Renal pelvis (tissue), 4 donors: ENCODE data around the gene PLCH1. TPM values are rescaled to one million over a fixed set of nuclear protein-coding genes. Genes with fewer than 3 reads are reported as not detected.
A peak's percentile ranks its signal among the peaks of the same experiment; 100 is the strongest.

ENCODE experiments used
- DNase-seq: peaks from one replicate; pipeline ENCODE4 v3.0.0-alpha.2; 2013
- polyA plus RNA-seq, 3 donors: library from polyadenylated mRNA; unstranded; fragments of 120-200 nt; gene quantifications; one replicate each; pipeline ENCODE4 v1.2.1, GENCODE V29; 2013; ENCODE audit not compliant: insufficient read length in 3 of 3

The PLCH1 gene
- polyA plus RNA-seq, 3 donors = 10.7 to 12.8 (median 12.0) TPM

DNA sequence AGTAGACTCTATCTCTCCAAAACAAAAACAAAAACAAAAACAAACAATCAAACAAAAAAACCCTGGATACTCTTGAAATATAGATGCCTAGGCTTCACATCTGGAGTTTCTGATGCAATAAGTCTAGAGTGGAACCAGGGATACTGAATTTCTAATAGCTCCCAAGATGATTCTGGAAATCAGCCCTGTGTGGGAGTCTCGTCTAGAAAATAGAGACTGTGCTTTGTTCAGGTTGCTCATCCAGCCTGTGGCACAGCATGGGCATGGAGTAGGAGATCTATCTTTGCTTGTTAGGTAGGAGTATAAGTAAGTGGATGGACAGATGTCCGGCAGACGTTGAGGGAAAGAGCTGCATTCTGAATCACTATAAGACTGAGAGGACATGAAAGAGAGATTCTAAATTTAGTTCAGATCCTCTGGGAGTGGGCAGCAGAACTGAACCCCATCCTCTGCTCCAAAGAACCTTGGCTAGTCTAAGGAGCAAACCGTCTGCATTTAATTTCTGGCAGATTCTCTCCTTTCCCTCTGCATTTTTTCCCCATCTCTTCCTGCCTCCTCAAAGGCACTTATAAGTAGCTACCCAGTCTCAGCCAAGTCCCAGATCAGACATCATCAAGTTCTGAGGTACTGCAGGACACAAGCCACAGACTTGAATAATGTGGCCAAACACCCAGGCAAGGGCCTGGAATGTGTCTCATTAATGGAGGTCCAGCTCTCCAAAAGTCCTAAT, 358.8 kb downstream of the PLCH1 start:
- DNase-seq = no peak

DNA sequence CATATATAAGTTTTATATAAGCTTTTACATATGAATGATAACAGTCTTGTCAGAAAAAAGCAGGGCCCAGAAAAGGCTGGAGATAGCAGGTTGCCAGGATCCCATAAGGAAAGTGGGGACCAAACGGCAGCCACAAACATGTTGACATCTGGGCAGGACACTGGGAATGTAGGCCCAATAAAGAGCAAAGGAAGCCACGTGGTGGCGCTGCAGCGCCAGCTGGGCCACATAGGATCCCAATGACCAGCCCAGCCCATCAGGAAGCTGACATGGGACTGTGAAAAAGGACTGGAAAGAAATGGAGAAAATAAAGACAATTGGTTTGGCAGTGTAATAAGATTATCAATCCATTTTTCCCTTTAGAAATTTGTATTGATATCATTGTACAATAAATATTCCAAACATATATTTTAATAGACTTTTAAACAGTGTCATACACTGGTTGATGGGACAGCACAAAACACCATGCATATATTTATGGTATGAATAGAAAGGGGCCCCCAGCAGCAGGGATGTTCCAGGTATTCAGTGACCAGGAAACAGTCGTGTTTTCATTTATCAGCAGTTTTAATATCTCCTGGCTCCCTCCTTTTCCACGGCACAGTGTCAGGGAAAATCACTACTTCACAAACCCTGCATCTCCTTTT, 362.4 kb downstream of the PLCH1 start:
- peak; percentile 56 for DNase-seq

DNA sequence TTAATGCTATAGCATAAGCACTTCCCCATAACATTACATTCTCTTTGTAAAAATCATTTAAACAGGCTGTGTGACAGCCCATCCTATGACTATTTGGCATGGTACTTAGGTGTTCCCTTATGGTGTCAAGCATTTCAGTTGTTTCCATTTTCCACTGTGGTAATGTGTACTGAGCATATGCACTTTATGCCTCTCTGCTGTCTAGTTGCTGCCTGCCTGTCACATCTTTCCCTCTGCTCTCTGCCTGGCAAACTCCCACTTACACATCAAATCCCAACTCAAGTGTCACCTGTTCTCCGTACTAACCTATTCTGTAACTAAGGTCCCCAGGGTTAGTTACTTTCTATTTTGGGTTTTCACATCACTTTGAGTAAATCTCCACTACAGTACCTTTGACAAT, 367.0 kb downstream of the PLCH1 start:
- DNase-seq = no peak

DNA sequence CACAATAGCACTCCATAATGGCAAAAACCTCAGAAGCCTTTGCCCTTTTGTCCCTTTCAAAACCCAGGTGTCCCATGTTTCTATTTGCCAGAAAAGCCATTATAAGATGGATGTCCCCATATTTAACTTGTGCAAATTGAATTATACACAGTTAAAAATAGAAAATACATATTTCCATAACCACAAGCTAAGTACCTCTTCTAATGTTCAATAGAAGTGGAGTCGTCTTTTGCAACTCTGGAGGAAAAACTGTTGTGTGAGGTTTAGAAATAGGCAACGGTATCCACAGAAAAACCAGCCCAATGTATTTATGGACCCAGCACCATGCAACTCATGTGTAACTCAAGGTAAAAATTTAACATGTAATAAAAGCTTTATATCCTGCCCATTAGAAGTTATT, 367.8 kb downstream of the PLCH1 start:
- no peak for DNase-seq

DNA sequence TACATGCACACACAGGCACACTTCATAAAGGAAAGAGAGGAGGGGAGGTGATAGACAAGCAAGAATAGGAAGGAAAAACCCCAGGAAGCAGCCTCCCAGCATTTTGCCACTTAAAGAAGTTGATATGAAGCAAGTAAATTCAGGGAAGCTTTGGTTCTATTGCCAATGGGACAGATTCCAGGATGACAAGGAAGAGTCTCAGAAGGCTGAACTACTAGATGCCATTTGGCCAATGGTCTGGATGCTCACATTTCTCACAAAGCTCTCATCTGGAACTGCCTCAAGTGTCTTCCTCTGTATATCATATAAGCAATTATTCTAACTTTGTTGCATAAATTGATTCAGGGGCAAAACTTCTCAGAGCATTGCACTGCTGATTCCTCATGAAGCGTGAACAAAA, 372.6 kb downstream of the PLCH1 start:
- no peak for DNase-seq

DNA sequence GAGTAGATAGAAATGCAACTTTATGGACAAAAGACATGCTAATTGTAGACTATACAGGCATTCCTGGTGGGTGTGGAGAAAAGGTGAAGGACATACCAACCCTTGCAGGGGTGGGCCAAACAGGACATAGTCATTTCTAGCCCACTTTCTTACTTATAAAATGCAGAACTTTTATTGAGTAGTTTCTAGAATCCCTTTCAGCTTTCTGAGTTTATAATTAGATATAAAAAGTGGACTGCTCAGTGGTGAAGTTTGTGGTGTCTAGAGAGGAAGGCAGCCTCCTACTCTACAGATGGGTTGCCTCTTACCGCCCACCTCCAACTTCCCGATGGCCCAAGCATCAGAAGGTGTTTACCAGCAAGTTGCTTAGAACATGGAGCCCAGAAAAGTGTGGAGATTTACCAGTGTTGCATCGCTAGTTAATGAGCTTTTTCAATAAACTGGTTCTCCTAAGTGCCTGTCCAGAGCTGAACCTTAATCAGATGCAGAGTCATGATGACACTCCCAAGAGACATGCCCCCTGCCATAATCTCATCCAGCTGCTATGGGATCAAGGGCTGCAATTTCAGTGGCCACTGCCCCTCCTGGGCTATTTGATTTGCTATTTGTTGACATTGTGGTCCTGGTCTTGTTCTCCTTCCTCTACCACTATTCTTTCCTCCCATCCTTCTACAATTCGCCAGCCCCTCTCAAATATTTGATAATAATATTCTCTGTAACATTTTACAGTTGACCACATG, 373.9 kb downstream of the PLCH1 start:
- no peak for DNase-seq

DNA sequence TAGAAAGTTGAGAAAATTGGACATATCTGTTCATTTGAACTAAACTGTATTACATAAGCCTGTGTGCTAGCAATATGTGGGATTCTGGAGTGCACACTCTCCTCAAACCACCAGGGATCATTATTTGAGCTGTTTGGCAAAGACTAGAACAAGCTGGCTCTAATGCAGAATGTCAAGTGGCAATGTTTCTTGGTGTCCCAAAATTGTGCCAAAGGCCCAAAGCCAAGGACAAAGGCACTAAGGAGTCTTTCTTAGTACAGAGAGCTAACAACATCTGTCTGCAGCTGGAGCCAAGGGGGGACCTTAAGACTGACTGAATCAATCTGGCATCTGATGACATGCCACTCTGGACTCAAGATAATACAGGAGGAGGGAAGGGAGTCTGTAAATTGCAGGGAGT, 374.7 kb downstream of the PLCH1 start:
- DNase-seq = no peak

DNA sequence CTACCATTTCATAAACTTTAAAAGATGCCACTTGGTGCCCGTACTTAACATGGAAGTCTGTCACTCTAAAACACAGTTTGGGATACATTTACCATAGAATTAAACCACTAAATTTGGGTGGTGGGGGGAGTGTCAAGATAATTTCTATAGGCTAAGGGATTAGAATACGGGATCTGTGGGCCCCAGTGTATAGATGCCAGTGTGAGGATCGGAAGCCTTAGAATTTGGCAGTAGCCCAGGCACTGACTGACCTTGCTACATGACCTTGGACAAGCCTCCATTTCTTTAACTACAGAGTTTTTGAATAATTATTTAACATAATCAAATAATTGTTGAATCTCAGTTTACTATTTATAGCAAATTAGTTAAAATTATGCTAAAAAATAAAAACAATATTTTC, 375.1 kb downstream of the PLCH1 start:
- DNase-seq = no peak

DNA sequence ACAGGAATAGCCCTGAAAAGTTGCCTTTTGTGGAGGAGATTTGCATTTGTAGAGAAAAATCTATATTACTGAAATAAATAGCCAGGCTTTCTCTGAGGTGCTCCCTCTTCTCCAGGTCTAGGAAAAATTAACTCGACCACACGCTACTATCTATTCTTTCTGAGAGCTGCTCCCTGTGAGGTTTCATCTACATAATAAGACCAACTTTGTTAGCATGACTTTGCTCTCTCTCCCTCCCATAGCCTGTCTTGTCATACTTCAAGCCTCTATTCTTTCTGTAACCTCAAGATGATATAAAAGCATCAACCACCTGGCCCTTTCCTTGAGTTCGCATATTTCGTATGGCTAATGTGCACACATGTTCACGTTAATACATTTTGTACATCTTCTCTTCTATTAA, 375.6 kb downstream of the PLCH1 start:
- DNase-seq = no peak

DNA sequence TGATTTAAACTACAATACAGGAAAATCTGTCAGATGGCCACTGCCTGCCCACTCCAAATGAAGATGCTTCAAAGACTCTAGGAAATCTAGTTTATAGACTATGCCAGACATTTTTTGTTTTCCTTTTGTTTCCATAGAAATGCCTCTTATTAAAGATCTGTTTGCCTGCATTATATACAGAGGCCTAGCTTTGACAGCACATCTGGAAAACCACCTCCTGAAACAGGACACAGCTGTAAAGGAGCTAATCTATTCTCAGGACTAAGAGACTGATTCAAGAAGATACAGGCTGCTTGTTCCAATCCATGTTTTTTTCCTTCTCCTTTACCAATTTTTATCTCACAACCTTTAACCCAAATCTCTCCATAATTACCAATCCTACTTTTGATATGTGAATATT, 376.1 kb downstream of the PLCH1 start:
- DNase-seq = no peak

DNA sequence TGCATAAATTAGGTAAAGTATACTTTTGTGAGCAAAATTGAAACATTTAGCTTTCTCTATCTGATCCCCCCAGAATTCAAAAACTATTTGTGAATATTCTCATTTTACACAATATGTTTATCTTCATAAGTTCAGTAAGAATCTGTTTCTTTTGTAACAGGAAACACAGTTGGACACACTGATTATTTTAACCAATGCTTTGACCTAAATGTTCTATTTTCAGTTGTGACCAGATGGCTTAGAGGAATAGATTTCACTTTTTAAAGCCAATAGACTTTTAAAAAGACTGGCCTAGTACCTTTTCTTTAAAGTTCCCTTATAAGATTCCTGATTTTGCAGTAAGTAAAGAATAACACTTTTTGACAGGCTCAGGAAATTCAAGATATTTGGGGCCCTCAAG, 377.4 kb downstream of the PLCH1 start:
- DNase-seq = no peak

DNA sequence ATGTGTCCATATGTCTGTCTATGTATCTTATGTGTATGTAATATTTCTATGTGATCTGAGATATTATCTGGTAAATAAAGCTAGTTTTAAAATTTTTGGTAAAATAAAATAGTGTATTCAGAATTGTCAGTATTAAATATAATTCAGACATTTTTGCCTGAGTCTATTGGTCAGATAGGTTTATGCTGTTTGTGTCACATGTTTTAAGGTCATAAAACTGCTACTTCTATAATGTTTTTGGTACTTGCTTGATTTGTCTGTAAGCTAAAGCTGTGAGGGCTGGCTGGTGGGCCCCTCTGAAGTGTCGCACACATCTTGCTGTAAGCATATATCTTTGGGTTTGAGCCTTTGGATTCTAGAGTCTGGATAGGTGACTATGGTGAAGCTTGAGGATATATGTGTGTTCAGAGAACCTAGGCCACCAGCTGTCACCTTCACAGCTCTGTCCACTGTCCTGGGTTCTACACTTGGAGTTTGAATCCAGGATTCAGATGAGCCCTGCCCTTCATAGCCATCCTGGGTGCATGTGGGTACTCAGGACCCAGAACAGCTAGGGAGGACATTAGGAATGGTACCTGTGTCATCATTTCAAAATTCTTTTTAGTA, 379.6 kb downstream of the PLCH1 start:
- DNase-seq = no peak

DNA sequence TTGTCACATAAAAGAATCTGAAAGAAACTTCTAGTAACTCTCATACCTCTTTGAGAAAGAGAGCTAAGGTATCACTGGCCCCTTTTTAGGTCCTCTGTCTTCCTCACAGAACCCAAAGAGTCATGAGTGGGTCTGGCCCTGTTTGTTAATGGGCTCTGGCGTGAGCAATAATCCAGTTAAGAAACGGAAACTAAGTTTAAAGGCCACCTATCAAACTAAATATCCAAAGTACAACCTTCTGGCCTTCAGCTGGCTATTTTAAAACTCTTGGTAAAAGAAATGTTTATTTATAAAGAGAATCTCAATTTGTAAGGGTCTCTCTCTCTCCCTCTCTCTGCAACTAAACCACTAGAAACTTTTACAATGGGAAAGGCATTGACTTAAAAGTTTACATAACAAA, 380.4 kb downstream of the PLCH1 start:
- DNase-seq = no peak

DNA sequence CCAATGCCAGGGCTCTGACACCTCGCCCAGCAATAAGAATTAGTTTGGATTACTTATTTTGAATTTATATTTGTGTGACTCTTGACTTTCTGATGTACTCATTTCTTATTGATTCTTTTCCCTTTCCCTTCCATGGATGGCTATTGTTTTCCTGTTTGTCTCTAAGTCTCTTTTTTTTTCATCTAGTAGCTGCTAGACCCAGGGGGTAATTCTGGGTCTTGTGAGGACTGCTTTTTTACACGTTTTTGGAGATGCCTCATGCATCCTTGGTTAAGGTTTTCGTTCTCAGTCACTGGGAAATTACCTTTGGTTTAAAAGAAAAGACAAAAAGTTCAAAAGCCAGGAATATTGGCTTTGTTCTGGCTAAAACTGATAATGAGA, 381.2 kb downstream of the PLCH1 start:
- no peak for DNase-seq

DNA sequence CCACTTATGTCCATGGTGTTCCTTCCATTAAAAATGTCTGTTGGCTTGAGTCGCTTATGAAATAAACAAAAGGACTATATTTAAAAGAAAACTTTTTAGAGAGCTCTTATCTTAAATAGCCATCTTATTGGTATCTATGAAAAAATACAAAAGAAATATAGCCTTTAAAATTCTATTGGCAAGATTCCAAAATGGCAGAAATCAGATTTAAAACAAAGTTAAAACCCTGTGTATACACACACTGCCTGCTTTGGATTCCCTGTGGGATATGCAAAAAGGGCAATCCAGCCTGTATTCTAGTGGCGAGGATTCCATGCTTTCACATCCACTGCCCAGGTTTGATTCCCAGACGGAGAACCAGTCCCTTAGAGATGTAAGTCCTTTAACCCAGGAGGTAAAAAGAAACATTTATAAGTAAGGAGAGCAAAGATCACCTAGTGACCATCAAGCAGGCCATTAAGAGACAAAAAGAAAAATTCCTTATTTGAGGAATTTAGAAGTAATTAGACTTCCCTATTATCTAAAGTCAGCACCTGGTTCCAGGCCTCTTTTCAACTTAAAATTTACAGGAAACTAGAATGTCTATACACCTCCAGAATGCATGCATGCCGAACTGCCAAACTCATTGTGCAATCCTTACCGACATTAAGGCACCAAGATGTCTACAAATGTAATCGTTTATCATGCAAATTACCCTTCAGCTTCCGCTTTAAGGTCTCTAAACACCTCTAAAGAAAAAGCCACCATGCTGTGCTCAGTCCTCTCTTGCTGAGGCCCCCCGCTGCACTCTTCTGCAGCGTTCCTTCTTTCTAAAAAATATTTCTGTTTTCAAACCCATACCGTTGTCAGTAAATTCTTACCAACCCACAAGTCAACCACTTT, 381.8 kb downstream of the PLCH1 start:
- no peak for DNase-seq

DNA sequence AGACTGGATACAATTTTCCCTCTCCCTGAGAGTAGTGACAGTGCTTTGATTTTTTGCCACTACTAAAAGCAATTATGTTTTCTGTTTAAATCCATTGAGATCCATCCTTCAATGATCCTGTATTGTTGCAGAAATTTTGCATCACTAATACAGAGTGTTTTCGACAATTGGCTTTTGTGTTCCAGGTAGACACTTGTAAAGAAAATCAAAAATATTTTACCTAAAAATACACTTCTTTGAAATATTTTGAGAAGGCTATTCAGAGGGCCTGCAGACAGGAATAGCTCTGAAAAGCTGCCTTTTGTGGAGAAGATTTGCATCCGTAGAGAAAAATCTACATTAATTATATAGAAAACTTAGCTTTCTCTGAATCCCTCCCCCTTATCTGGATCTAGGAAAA, 384.6 kb downstream of the PLCH1 start:
- DNase-seq = no peak

DNA sequence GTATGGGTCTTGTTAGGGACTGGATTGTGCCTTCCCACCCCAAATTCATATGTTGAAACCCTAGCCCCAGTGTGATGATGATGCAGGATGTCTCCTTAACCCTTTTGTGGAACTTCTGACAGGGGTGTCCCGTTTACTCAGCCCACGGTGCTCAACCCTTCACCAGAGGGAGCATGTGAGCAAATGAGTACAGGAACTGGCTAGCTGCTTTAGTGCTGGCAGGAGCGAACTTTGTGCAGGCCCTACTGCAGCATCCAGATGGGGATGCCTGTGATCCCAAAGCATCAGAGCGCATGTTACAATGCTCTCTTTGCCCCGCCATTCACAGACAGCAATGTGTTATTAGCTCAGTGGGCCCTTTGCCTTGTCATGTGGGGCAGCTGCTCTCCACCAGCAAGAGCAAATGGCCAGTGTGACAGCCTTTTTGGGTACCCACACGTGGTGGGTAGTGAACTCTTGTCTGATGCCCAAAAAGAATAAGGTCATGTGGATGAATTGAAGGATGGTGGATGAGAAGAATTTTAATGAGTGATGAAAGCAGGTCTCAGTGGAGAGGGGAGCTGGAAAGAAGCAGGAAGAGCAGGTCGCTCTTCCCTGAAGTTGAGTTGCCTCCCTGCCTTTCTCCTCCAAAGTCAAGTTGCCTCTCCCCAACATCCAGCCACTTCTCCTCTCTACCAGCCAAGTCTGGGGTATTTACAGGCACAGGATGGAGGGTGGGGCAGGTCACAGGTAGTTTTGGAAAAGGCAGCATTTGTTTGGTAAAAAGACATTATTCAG, 388.1 kb downstream of the PLCH1 start:
- no peak for DNase-seq

DNA sequence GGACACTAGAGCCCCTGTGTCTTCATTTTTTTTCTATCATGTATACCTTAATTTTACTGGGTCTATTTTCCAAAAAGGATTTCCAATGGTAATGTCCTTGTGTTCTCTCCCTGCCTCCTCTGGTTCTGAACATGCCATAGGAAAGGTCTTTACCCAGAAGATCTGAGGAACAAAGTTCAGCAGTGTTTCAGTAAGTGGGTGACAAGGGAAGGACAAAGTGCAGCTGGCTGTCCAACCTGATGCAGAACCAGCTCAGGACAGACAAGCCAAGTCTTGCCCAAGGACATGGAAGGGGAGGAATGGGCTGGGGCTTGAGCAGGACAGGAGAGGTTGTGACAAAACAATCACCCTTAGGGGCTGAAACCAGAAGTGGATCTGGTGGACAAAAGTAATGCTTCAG, 390.2 kb downstream of the PLCH1 start:
- no peak for DNase-seq

DNA sequence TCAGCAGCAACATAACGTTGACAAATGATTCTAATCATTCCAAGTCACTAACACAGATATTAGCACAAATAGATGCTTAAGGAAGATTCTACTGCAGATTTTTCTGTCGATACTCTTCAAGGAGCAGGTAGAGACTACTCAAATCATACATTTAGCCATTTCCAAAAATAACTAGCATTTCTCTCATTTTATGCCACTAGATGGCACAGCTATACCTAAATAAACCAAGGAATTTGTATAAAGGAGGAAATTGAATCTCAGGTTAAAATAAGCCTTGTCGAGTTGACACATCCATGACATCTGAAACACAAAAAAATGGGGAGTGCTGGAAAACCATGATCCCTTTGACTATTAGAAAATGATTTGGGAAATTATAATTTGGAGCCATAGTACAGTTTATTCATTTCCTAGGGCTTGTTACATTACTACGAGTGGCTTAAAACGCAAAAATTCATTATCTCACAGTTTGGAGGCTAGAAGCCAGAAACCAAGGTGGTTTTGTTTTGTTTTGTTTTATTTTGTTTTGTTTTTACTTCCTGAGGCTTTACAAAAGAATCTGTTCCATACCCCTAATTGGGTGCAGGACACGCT, 391.9 kb downstream of the PLCH1 start:
- peak; percentile 27 for DNase-seq

DNA sequence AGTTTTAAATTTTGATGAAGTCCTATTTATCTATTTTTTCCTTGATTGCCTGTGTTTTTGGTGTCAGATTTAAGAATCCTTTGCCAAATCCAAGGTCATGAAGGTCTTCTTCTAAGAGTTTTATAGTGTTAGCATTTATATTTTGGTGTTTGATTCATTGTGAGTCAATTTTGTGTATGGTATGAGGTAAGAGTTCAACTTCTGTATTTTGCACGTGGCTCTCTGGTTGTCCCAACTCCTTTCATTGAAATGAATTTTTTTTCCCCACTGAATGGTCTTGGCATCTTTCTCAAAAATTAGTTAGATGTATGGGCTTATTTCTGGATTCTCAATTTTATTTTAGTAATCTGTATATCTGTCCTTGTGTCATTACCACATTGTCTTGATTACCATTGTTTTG, 394.3 kb downstream of the PLCH1 start:
- DNase-seq = no peak

DNA sequence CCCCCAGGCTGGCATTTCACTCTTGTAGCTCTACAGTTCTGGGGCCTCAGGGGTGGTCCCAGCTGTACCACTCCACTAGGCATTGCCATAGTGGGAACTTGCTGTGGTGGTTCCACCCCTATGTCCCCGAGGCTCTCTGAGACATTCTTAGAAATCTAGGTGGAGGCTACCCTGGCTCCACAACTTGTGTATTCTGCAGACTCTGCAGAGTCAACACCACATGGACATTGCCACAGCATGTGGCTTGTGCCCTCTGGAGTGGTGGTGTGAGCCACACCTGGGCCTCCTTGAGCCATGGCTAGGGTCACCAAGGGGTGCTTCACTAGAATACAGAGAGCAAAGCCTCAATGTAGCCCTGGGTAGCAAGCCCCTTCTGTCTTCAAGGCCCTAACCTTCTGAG, 397.0 kb downstream of the PLCH1 start:
- no peak for DNase-seq
